NCI-H524 (cell line): Measurements from ENCODE around the gene SGCD.
A peak's percentile ranks its signal among the peaks of the same experiment; 100 is the strongest.

Source experiments
- DNase-seq, 2 experiments: peaks; one replicate each; lab custom pipeline; 2025; lab: John Stamatoyannopoulos, UW

The SGCD gene

GRCh38 chr5:156778139-156778706 lies 451.3 kb downstream of the SGCD start:
- DNase-seq = no peak

- no peak for DNase-seq
Measured at GRCh38 chr5:156778752-156779151, 451.8 kb downstream of the SGCD start.

GRCh38 chr5:156779436-156779835 lies 452.5 kb downstream of the SGCD start:
- no peak for DNase-seq

GRCh38 chr5:156783092-156783491 lies 456.1 kb downstream of the SGCD start:
- DNase-seq = no peak

GRCh38 chr5:156794687-156795086 lies 467.7 kb downstream of the SGCD start:
- DNase-seq = no peak

GRCh38 chr5:156798201-156798600 lies 471.2 kb downstream of the SGCD start:
- DNase-seq = no peak

- no peak for DNase-seq
Measured at GRCh38 chr5:156799171-156799570, 472.2 kb downstream of the SGCD start.

GRCh38 chr5:156800929-156801328 lies 474.0 kb downstream of the SGCD start:
- peak; percentile 25 to 59 for DNase-seq

GRCh38 chr5:156802501-156802900 lies 475.5 kb downstream of the SGCD start:
- no peak for DNase-seq

- no peak for DNase-seq
Measured at GRCh38 chr5:156803404-156803803, 476.4 kb downstream of the SGCD start.

- DNase-seq = no peak
Measured at GRCh38 chr5:156812959-156813358, 486.0 kb downstream of the SGCD start.

GRCh38 chr5:156815988-156816599 lies 489.1 kb downstream of the SGCD start:
- peak; percentile 5 to 69 for DNase-seq
